GM19239 (cell line): ENCODE data around the gene CADPS2.

Experiments
- DNase-seq: peaks from one replicate; pipeline ENCODE4 v3.0.0; 2011; ENCODE audit warnings: low spot score; ENCODE audit not compliant: insufficient read length
- FAIRE-seq: peaks from 2 replicates; lab custom pipeline; 2011; peaks lifted over from hg19 to GRCh38; lab: Jason Lieb, UNC

CADPS2 gene

DNA sequence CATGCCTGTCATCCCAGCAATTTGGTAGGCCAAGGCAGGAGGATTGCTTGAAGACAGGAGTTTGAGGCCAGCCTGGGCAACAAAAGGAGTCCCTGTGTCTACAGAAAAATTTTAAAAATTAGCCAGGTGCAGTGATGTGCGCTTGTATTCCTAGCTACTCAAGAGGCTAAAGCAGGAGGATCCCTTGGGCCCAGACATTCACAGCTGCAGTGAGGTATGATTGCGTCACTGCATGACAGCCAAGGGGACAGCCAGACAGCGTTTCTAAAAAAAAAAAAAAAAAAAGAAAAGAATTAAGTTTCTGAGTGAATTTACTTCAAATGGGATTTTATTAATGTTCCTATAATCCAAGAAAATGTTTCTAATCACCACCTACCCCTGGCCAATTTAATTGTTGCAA, 96.1 kb downstream of the CADPS2 start:
- DNase-seq (no peak), FAIRE-seq (no peak)

GRCh38 chr7:122789156-122789555, 97.1 kb downstream of the CADPS2 start:
- DNase-seq = no peak
- no peak for FAIRE-seq

GRCh38 chr7:122770686-122771335, 115.4 kb downstream of the CADPS2 start:
- FAIRE-seq = no peak
- no peak for DNase-seq

DNA sequence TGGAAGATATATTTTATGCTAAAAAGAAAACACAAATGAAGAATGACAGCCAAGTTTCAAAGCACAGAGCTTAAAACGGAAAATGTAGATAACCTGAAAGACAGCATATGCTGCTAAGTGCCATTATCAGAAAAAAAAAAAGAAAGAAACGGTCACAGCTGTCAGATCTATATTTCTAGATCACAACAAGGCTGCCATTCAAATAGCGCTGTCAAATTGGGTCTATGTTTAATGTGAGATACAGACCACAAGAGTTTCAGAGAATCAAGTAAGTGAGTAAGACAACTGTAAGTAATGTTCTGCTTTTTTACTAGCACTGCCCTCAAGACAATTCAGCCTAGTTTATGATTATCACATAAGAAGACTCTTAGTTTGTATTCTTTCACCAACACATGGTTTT, 117.4 kb downstream of the CADPS2 start:
- no peak for FAIRE-seq
- no peak for DNase-seq

- DNase-seq (no peak), FAIRE-seq (no peak)
These were observed 118.9 kb downstream of the CADPS2 start for GRCh38 chr7:122767339-122767738.

GRCh38 chr7:122766593-122766992, 119.7 kb downstream of the CADPS2 start:
- FAIRE-seq (no peak), DNase-seq (no peak)

- FAIRE-seq = no peak
- DNase-seq = no peak
These were observed 121.4 kb downstream of the CADPS2 start for GRCh38 chr7:122764902-122765301.

- no peak for FAIRE-seq
These were observed 122.2 kb downstream of the CADPS2 start for GRCh38 chr7:122764020-122764419.

GRCh38 chr7:122762071-122762470, 124.2 kb downstream of the CADPS2 start:
- FAIRE-seq (no peak), DNase-seq (no peak)

More at GRCh38 chr7:122764020-122764419, 122.2 kb downstream of the CADPS2 start:
- no peak for DNase-seq

DNA sequence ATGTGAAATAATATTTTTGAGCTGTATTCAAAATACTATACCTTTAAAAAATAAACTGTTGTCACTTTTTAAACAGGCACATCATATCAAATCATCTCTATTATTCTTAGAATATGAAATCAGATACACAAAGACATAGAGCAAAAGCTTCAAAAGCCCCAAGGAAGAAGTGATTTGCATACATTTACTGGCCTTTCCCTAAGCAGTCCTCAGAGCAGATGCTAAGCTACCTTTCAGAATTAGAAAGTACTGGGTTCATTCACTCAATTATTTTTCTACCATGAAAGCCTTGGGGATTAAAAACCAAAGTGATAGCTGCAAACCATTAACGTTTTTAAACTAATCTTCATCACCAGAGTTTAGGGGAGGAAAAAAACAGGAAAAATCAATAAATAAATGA, 127.8 kb downstream of the CADPS2 start:
- FAIRE-seq = no peak
- DNase-seq = no peak

- DNase-seq = no peak
- no peak for FAIRE-seq
These were observed 129.4 kb downstream of the CADPS2 start for GRCh38 chr7:122756860-122757259.

- FAIRE-seq (no peak), DNase-seq (no peak)
These were observed 130.6 kb downstream of the CADPS2 start for GRCh38 chr7:122755696-122756095.

- FAIRE-seq (no peak), DNase-seq (no peak)
These were observed 133.7 kb downstream of the CADPS2 start for GRCh38 chr7:122752583-122752982.

- no peak for FAIRE-seq
- no peak for DNase-seq
These were observed 135.9 kb downstream of the CADPS2 start for GRCh38 chr7:122750389-122750788.

DNA sequence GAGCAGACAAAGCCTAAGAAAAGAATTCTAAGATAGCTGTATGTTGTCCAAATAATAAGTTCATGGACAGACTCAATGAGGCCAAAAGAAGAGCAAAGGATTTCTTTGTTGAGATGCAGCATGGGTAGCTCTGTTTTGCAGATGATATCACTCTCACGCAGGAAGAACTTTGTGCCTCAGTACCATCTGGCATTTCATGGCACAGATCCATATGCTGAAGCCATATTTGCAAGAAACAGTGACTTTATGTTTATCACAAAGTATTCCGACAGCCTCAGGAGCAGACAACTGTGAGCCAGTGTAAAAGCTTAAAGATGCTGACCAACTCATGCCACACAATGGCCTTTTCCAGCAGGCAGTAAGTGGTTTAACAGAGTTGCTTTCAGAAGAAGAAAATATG, 138.1 kb downstream of the CADPS2 start:
- DNase-seq (no peak), FAIRE-seq (no peak)

DNA sequence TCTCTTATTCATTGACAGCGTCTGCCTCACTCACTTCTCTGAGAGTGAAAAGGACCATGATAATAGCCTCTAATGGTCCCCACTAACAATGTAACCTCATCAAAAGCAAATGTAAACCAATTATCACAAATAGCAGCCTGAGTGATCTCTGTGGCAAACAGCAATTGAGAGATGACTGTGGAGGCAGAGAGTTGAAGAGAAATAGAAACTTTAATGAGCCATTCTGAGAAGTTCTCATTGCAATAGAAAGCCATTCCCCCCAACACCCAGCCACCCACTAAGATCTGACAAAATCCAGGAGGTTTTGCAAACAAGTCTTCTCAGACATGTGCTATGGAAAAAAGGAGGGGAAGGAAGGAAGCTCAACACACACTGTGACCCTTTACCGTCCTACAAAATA, 139.3 kb downstream of the CADPS2 start:
- no peak for DNase-seq
- no peak for FAIRE-seq

- FAIRE-seq (no peak), DNase-seq (no peak)
These were observed 143.0 kb downstream of the CADPS2 start for GRCh38 chr7:122743211-122743610.

GRCh38 chr7:122738947-122739346, 147.3 kb downstream of the CADPS2 start:
- FAIRE-seq = no peak
- no peak for DNase-seq

DNA sequence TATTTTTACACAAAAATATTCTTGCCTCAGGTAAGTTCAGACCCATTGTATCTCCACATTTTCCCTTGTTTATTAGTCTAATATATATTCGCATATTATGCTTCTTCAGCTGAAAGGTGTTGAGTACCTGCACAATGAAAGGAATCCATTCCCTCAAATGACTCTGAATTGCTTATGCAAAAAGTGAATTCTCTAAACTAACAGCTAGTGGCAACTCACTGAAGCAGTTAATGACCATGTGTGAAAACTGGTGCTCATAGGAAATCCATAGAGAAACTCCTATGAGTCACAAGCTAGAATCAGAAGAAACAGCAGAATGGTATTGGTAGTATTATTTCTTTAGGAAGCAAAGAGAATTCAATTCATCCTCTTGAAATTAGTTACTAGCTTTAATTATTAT, 150.1 kb downstream of the CADPS2 start:
- DNase-seq (no peak), FAIRE-seq (no peak)

DNA sequence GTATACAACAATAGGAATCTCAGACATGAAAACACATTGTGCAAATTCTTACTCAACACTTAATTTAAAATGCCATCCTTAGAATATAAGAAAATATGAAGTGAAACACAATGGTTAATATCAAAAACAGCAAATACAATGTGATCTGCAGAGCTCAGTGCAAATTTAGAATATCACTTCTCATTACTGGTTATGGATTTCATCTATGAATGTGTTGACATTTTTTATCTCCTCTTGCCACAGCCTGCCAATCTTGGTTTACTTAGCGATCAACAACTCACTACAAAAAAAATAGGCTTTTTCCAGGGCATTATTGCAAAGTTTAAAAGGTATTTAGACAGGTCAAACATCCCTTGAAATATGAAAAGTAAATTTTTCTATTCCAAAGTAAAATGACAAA, 158.5 kb downstream of the CADPS2 start:
- no peak for FAIRE-seq
- no peak for DNase-seq

GRCh38 chr7:122727354-122727753, 158.9 kb downstream of the CADPS2 start:
- DNase-seq (no peak), FAIRE-seq (no peak)

- FAIRE-seq (no peak), DNase-seq (no peak)
These were observed 159.4 kb downstream of the CADPS2 start for GRCh38 chr7:122726881-122727280.

DNA sequence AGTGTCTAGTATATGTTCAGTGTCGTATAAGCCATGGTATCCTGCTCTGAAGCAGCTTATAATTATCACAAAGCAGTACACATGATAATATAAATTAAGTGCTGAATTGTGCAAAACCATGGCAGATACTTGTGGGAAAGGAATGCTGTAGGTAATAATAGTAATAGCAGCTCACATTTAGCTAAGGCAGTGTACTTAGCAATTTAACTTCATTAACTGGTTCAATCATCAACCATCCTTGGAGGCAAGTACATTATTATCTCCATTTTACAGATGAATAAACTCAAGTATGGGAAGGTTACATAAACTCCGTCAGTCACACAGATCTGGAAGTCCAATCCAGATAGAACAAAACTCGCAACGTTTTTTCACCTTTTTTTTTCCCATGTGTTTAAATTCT, 161.9 kb downstream of the CADPS2 start:
- FAIRE-seq (no peak), DNase-seq (no peak)
